Activated CD4-positive, alpha-beta memory T cell treated with anti-CD3 and anti-CD28 coated beads, Interleukin-2, amount 10 ng/mL, durations not matched to agents 7 days and 5 days (primary cell): Measurements from ENCODE around the gene MYOCD. TPM values are rescaled to one million over a fixed set of nuclear protein-coding genes. Genes with fewer than 3 reads are reported as not detected.

Experiments used
- CTCF ChIA-PET: fragments of 350-600 bp; sonication (Branson Sonifier 250); formaldehyde crosslinking; loops from one replicate; lab custom pipeline; 2021; ENCODE audit warnings: antibody characterized with exemption, inconsistent platforms; lab: Charles Lee
- POLR2A ChIA-PET: fragments of 350-600 bp; sonication (Branson Sonifier 250); formaldehyde crosslinking; loops from one replicate; lab custom pipeline; 2021; ENCODE audit warnings: antibody characterized with exemption; lab: Charles Lee
- DNase-seq: peaks from one replicate; pipeline ENCODE4 v3.0.0-alpha.2; 2020
- H3K27ac Mint-ChIP-seq: one replicate; pipeline ENCODE4 v1.8.0; 2021; ENCODE audit warnings: mild to moderate bottlenecking, mixed read lengths
- H3K27me3 Mint-ChIP-seq: one replicate; pipeline ENCODE4 v1.8.0; 2021; ENCODE audit warnings: mixed read lengths
- H3K36me3 Mint-ChIP-seq: one replicate; pipeline ENCODE4 v1.8.0; 2021; ENCODE audit warnings: low read depth, mixed read lengths
- H3K4me1 Mint-ChIP-seq: one replicate; pipeline ENCODE4 v1.8.0; 2021; ENCODE audit warnings: mixed read lengths
- H3K4me3 Mint-ChIP-seq: one replicate; pipeline ENCODE4 v1.8.0; 2021; ENCODE audit warnings: mild to moderate bottlenecking, mixed read lengths
- H3K9me3 Mint-ChIP-seq: one replicate; pipeline ENCODE4 v1.8.0; 2021; ENCODE audit warnings: mixed read lengths
- total RNA-seq, 2 experiments: library from RNA; stranded (reverse); gene quantifications; one replicate each; pipeline ENCODE4 v1.2.3, GENCODE V29; 2021

MYOCD gene
- total RNA-seq, 2 experiments from 2014 or later = not detected

GRCh38 chr17:12812877-12813276 lies 147.2 kb downstream of the MYOCD start:
- Mint-ChIP-seq H3K27ac (no peak overlapping the region), H3K27me3 (no peaks in the 10 kb centered on the region), H3K9me3 (peaks cover 18% of the 10 kb centered on the region), H3K36me3 (no peaks in the 10 kb centered on the region), H3K4me1 (no peaks in the 10 kb centered on the region), H3K4me3 (no peak overlapping the region)
- POLR2A ChIA-PET = no interaction called here
- DNase-seq = no peak
- CTCF ChIA-PET = no interaction called here

GRCh38 chr17:12813664-12814063 lies 148.0 kb downstream of the MYOCD start:
- Mint-ChIP-seq H3K27ac (no peak overlapping the region), H3K4me1 (no peaks in the 10 kb centered on the region), H3K27me3 (no peaks in the 10 kb centered on the region), H3K36me3 (no peaks in the 10 kb centered on the region), H3K9me3 (peaks cover 17% of the 10 kb centered on the region), H3K4me3 (no peak overlapping the region)
- ChIA-PET CTCF (no interaction called here), POLR2A (no interaction called here)
- DNase-seq = no peak

- POLR2A ChIA-PET = no interaction called here
- CTCF ChIA-PET = no interaction called here
- no peaks in the 10 kb centered on the region for H3K4me1 Mint-ChIP-seq
- no peaks in the 10 kb centered on the region for H3K36me3 Mint-ChIP-seq
- peaks cover 8% of the 10 kb centered on the region for H3K9me3 Mint-ChIP-seq
- H3K27ac Mint-ChIP-seq = no peak overlapping the region
- H3K4me3 Mint-ChIP-seq = no peak overlapping the region
- no peak for DNase-seq
- no peaks in the 10 kb centered on the region for H3K27me3 Mint-ChIP-seq
These were observed 149.0 kb downstream of the MYOCD start for GRCh38 chr17:12814718-12815117.

GRCh38 chr17:12815642-12816141 lies 150.0 kb downstream of the MYOCD start:
- DNase-seq = no peak
- Mint-ChIP-seq H3K9me3 (peaks cover 4% of the 10 kb centered on the region), H3K36me3 (no peaks in the 10 kb centered on the region), H3K4me1 (no peaks in the 10 kb centered on the region), H3K27me3 (no peaks in the 10 kb centered on the region), H3K4me3 (no peak overlapping the region), H3K27ac (no peak overlapping the region)
- ChIA-PET CTCF (no interaction called here), POLR2A (no interaction called here)

Other genes starting within 250 kb of the MYOCD start
- gene ARHGAP44, start 123.6 kb downstream of the MYOCD start, total RNA-seq = not detected